GM18858 (cell line): Measurements from ENCODE around the gene SEC24A.
"Not testable (repeated sequence)": the region's sequence is repeated elsewhere in the genome, so short reads cannot be mapped to it uniquely, and the experiment has no call there.

Source experiments
- ATAC-seq: cut with Tn5 transposase; IDR thresholded peaks from one replicate; pipeline ENCODE4 v1.9.1; 2021; ENCODE audit not compliant: unreplicated experiment

SEC24A gene

GRCh38 chr5:134738963-134739661 lies 90.5 kb downstream of the SEC24A start:
- ATAC-seq: no peak

GRCh38 chr5:134741052-134741451 lies 92.5 kb downstream of the SEC24A start:
- no peak for ATAC-seq

GRCh38 chr5:134742134-134742533 lies 93.5 kb downstream of the SEC24A start:
- ATAC-seq: no peak

- no peak for ATAC-seq
Measured at GRCh38 chr5:134749415-134749814, 100.8 kb downstream of the SEC24A start.

GRCh38 chr5:134758176-134758503 lies 109.6 kb downstream of the SEC24A start:
- ATAC-seq: no peak

GRCh38 chr5:134758504-134759341 lies 110.1 kb downstream of the SEC24A start, which contains the start of gene DDX46:
DDX46 (plus strand) TSS chr5:134758779; CDS start chr5:134758939, 160 bp downstream.
- ATAC-seq: peak; percentile 92

GRCh38 chr5:134767528-134768291 lies 119.1 kb downstream of the SEC24A start:
- not testable (repeated sequence) for ATAC-seq

GRCh38 chr5:134769206-134769605 lies 120.6 kb downstream of the SEC24A start:
- no peak for ATAC-seq

GRCh38 chr5:134772461-134773125 lies 124.0 kb downstream of the SEC24A start:
- no peak for ATAC-seq

- no peak for ATAC-seq
Measured at GRCh38 chr5:134777366-134777765, 128.8 kb downstream of the SEC24A start.
